ENCODE data around the gene HMG20A.

DNA sequence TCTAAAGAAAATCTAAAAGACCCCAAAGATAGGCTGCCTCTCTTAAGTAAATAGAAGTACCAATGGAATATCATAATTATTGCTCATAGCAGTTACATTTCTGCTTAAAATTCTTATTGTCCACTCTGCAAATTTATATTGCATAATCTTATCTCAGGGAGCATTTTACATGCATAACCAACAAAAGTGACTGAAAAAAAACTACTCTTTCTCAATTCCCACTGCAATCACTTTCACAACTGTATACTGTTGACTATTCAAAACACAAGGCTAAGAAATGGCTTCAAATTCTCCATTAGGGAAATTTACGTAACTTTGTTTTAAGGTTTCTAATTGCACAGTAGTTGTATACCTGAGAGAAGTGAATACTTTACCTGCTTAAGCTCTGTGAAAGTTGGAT is 56.3 kb downstream of the HMG20A start:
- TF ChIP-seq POLR2AphosphoS5 (IDR thresholded peaks at IDR 0.05; ENCODE audit: borderline replicate concordance, low read depth, low read length) (no peak), EZH2 (IDR thresholded peaks at IDR 0.05) (no peak), FOXP2 (optimal IDR thresholded peaks at IDR 0.05; ENCODE audit: control extremely low read depth, extremely low read length, insufficient read depth) (no peak)
